GM18909 (cell line): ENCODE results near the gene MAP1A.
A peak's percentile ranks its signal among the peaks of the same experiment; 100 is the strongest.

Experiments
- ATAC-seq: cut with Tn5 transposase; IDR thresholded peaks from one replicate; pipeline ENCODE4 v1.9.1; 2021; ENCODE audit warnings: mild to moderate bottlenecking; ENCODE audit not compliant: unreplicated experiment, poor library complexity

The MAP1A gene

GRCh38 chr15:43510200-43511011 lies 7.0 kb upstream of the MAP1A start:
- peak; percentile 96 for ATAC-seq

- ATAC-seq = no peak
Observed at GRCh38 chr15:43511012-43511885, 6.2 kb upstream of the MAP1A start.

DNA sequence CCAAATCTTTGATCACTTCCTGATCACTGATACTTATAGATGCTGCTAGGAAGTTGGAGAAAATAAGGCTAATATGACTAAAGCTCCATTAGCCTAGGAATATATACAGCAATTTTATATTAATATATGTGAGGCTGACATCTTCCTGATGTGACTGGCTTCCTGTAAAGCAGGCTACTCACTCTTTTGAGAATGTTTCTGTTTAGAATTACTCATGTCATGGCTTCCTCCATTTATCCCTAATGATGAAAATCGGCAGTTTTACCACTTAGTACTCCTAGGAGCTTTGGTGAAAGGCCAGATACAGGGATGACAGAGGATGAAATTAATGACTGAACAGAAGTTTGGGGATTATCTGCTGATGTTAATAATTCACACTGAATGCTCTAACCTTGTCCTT lies 3.9 kb upstream of the MAP1A start:
- no peak for ATAC-seq

- no peak for ATAC-seq
Observed at GRCh38 chr15:43514241-43515057, 3.0 kb upstream of the MAP1A start.

GRCh38 chr15:43515741-43516140 lies 1.7 kb upstream of the MAP1A start:
- no peak for ATAC-seq

DNA sequence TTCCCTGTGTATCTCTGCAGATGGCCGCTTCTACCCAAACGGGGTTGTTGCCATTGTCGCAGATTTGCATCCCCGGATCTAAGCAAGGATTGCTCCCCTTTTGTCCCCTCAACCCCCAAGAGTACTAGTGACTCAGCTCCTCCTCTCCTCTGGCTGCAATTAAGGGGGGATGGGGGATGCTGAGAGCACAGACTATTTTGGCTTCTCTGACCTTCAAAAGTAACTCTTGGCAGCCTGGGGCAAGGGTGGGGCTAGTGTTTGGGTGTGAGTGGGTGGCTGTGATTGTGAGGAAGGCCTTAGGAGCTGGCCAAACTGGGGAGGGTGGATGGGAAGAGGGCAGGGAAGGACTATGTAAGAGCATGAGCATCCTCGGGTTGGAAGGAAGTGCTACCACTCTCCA lies 1.2 kb upstream of the MAP1A start:
- ATAC-seq = no peak

- no peak for ATAC-seq
Observed at GRCh38 chr15:43516801-43517353, 531 bp upstream of the MAP1A start.

DNA sequence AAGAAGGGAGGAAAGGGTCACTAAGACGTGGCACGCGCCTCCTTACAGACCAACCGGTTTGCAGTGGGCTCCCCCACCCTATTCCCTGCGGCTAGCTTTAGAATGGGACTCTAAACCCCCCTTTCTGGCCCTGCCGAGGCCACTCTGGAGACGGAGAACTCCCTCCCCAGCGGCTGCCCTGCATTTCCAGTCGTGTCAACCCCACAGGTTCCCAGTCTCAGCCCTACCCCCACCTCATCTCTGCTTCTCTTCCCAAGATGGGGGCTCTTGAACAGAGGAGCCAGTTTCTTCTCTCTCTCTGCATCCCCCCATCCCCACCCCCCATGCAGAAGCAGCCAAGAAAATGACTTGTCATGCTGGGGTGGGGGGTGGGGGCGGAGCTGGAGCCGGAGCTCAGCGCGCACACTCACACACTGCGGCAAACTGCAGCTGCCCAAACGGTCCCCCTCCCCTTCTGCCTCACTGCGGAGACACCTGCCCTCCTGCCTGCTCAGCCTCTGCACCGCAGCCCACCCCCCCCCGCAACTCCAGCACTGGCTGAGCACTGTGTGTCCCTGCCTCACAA lies 871 bp downstream of the MAP1A start:
- ATAC-seq = no peak

DNA sequence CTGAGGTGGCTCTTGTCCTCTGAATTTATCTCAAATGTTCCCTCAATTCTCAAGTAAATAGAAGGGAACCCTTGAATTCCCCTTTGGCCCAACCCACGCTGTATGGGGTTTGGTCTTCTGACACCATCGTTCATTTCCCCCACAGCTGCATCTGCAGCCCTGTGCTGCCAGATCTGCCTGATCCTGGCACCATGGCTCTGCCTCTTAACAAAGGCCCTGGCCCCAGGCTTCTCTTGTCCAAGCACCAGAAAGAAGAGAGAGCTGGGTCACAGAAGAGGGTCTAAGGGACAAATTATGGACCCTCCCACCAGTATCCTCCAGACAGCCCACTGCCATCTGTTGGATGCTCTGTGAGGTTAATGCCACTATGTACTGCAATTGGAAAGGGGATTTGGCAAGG lies 1.8 kb downstream of the MAP1A start:
- ATAC-seq = no peak

- no peak for ATAC-seq
Observed at GRCh38 chr15:43520138-43520537, 2.7 kb downstream of the MAP1A start.

DNA sequence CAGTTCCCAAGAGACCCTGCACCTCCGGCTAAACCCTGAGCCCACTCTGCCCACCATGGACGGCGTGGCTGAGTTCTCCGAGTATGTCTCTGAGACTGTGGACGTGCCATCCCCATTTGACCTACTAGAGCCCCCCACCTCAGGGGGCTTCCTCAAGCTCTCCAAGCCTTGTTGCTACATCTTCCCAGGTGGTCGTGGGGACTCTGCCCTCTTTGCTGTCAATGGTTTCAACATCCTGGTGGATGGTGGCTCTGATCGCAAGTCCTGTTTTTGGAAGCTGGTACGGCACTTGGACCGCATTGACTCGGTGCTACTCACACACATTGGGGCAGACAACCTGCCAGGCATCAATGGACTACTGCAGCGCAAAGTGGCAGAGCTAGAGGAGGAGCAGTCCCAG lies 4.0 kb downstream of the MAP1A start:
- ATAC-seq = no peak

GRCh38 chr15:43522247-43522646 lies 4.8 kb downstream of the MAP1A start:
- no peak for ATAC-seq

DNA sequence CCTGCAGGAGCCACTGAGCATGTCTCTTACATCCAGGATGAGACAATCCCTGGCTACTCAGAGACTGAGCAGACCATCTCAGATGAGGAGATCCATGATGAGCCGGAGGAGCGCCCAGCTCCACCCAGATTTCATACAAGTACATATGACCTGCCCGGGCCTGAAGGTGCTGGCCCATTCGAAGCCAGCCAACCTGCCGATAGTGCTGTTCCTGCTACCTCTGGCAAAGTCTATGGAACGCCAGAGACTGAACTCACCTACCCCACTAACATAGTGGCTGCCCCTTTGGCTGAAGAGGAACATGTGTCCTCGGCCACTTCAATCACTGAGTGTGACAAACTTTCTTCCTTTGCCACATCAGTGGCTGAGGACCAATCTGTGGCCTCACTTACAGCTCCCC lies 6.2 kb downstream of the MAP1A start:
- no peak for ATAC-seq

GRCh38 chr15:43524254-43524845 lies 6.9 kb downstream of the MAP1A start:
- no peak for ATAC-seq

- no peak for ATAC-seq
Observed at GRCh38 chr15:43525131-43525530, 7.7 kb downstream of the MAP1A start.

DNA sequence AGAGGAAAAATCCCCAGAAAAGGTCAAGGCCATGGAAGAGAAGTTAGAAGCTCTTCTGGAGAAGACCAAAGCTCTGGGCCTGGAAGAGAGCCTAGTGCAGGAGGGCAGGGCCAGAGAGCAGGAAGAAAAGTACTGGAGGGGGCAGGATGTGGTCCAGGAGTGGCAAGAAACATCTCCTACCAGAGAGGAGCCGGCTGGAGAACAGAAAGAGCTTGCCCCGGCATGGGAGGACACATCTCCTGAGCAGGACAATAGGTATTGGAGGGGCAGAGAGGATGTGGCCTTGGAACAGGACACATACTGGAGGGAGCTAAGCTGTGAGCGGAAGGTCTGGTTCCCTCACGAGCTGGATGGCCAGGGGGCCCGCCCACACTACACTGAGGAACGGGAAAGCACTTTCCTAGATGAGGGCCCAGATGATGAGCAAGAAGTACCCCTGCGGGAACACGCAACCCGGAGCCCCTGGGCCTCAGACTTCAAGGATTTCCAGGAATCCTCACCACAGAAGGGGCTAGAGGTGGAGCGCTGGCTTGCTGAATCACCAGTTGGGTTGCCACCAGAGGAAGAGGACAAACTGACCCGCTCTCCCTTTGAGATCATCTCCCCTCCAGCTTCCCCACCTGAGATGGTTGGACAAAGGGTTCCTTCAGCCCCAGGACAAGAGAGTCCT lies 9.0 kb downstream of the MAP1A start:
- ATAC-seq = no peak

DNA sequence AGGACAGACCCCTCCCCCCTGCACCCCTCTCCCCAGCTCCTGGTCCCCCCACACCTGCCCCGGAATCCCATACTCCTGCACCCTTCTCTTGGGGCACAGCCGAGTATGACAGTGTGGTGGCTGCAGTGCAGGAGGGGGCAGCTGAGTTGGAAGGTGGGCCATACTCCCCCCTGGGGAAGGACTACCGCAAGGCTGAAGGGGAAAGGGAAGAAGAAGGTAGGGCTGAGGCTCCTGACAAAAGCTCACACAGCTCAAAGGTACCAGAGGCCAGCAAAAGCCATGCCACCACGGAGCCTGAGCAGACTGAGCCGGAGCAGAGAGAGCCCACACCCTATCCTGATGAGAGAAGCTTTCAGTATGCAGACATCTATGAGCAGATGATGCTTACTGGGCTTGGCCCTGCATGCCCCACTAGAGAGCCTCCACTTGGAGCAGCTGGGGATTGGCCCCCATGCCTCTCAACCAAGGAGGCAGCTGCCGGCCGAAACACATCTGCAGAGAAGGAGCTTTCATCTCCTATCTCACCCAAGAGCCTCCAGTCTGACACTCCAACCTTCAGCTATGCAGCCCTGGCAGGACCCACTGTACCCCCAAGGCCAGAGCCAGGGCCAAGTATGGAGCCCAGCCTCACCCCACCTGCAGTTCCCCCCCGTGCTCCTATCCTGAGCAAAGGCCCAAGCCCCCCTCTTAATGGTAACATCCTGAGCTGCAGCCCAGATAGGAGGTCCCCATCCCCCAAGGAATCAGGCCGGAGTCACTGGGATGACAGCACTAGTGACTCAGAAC lies 9.8 kb downstream of the MAP1A start:
- ATAC-seq = no peak

- no peak for ATAC-seq
Observed at GRCh38 chr15:43527802-43528541, 10.6 kb downstream of the MAP1A start.
